GM11168 (cell line): ENCODE results near the gene ELK1.
"Not testable (repeated sequence)": the region's sequence is repeated elsewhere in the genome, so short reads cannot be mapped to it uniquely, and the experiment has no call there.

ENCODE experiments used
- in situ Hi-C: fragments of 300-500 bp; cut with MboI; formaldehyde crosslinking; loops from one replicate; pipeline ENCODE4 v1.12.0; 2022; ENCODE audit warnings: low sequenced_read_pairs; ENCODE audit not compliant: unreplicated experiment

ELK1 gene, protein sequence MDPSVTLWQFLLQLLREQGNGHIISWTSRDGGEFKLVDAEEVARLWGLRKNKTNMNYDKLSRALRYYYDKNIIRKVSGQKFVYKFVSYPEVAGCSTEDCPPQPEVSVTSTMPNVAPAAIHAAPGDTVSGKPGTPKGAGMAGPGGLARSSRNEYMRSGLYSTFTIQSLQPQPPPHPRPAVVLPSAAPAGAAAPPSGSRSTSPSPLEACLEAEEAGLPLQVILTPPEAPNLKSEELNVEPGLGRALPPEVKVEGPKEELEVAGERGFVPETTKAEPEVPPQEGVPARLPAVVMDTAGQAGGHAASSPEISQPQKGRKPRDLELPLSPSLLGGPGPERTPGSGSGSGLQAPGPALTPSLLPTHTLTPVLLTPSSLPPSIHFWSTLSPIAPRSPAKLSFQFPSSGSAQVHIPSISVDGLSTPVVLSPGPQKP

GRCh38 chrX:47650164-47651042, at the start of gene ELK1:
ELK1 (minus strand) TSS chrX:47650563; CDS start chrX:47641441, 9,122 bp downstream.
- in situ Hi-C loops, result no loop called here

- in situ Hi-C loops, result no loop called here
Measured at GRCh38 chrX:47697181-47697580, 46.8 kb upstream of the ELK1 start.

GRCh38 chrX:47690175-47690574, 39.8 kb upstream of the ELK1 start:
- in situ Hi-C loops, result no loop called here

DNA sequence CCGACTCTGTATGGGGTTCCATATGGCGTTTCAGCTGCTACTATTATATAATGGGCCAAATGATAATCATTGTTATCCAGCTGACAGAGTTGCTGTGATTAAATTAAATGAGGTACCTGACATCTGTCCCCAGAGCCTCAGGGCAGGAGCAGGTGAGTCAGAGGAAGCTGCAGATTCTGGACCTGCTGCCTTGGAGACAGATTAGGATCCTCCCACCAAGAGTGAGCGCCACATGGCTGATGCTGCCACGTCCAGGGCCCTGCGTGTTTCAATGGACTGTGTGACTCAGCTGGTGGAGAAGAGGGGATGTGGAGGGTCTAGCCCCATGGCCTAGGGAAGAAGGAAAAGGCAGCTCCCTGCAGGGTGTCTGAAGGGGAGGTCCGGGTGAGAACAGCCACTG, 36.9 kb upstream of the ELK1 start:
- in situ Hi-C loops, result no loop called here

GRCh38 chrX:47683829-47684205, 33.5 kb upstream of the ELK1 start:
- in situ Hi-C loops, result no loop called here

DNA sequence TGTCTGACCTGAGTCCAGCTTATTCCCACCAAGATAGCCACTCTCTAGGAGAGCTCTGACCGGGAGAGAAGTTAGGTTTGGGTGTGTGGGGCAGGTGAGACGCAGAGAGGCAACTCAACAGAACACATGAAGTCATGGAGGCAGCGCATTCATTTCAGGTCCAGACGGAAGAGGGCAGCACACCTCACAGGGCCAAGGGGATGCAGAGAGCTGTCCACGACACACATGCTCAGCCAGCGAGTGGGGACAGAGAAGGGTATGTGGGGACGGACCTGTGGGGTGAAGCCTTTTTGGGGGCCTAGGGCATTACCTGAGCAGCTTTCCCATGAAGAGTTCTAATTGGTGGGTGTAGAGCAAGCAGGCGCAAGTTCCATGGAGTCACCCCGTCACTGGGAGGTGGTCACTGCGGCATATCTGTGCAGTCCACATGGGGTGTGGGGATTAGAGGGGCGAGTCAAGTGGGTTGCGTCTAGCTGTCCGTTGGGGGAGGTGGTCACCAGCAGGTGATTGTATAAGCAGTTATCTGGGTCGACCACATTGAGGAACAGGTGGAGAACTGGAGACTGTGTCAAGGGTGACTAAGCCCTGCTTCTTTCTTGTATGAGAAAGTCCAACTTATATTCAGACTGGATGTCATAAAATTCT, 32.9 kb upstream of the ELK1 start:
- in situ Hi-C loops, result no loop called here

DNA sequence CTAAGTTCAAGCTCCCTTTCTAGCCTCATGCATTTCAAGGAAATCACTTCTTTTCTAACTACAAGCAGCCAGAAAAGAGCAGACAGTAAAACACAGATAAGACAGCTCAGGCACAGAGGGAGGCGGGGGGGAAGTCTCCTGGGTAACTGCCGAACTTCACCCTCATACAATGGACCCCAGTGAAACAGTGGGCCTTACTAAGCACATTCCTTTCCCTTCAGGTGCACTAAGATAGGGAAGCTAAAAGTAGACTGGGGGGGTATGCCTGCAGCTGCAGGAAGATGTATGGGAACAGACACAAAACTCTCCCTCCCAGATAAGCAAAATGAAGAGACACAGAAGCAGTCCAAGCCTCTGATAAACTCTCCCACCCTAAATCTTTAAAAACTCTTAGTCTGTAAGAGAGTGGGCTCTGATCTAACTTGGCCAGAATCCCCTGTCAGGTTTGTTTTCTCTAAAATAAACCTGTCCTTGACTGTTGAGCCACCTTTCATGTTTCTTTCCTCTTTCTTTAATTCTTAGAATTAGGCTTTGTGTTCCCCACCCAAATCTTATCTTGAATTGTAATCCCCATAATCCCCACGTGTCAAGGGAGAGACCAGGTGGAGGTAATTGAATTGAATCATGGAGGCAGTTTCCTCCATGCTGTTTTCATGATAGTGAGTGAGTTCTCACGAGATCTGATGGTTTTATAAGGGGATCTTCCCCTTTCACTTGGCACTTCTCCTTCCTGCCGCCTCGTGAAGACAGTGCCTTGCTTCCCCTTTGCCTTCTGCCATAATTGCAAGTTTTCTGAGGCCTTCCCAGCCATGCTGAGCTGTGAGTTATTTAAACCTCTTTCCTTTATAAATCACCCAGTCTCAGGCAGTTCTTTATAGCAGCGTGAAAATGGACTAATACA, 25.8 kb upstream of the ELK1 start:
- in situ Hi-C loops, result not testable (repeated sequence)

DNA sequence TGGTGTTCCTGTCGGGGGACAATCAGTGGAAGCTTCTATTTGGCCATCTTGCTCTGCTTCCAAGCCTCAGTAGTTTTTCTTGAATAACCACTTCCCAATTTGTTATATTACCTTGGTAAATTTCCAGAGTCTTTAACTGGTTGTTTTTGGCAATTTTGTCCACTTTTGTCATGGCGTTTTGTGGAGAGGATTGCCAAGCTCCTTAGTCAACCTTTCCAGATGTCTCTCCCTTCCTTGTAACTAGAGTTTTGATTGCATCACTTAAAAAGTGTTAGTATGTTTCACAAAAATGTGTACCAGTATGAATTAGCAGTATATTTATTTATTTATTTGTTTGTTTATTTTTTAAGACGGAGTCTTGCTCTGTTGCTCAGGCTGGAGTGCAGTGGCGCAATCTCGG, 24.4 kb upstream of the ELK1 start:
- in situ Hi-C loops, result no loop called here

DNA sequence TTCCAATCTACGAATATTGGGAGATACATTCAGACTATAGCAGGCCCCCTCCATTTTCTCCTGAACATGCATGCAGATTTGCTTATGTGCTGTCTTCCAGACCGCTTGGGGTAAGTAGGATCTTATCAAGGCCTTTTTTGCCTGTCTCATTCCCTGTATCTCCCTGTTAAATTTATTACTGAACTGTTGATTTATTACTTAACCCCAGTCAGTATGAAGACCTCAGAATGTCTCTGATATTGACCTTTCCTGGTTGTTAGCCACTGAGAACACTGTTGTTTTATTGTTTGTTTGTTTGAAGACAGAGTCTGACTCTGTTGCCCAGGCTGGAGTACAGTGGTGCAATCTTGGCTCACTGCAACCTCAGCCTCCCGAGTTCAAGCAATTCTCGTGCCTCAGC, 15.4 kb upstream of the ELK1 start:
- in situ Hi-C loops, result not testable (repeated sequence)

- in situ Hi-C loops, result no loop called here
Measured at GRCh38 chrX:47664737-47665136, 14.4 kb upstream of the ELK1 start.

DNA sequence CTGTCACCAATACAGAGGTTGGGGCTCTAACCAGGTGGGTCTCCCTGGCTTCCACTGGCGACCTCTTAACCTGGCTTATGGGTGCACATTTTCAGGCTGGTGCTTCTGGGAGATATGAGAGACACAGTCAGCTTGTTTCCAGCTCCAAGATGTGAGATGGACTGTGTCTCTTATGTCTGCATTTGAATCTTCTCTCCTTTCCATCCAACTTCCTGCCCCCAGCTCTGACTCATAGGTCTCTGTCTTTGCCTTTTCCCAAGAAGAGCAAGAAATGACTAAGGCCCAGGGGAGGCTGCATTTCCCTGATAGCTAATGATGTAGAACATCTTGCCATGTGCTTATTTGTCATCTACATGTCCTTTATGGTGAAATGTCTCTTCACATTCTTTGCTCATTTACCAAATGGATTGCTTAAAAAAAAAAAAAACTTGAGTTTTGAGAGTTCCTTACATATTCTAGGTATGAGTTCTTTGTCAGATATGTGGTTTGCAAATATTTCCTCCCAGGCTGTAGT, 11.8 kb upstream of the ELK1 start:
- in situ Hi-C loops, result no loop called here

GRCh38 chrX:47661539-47661938, 11.2 kb upstream of the ELK1 start:
- in situ Hi-C loops, result no loop called here

DNA sequence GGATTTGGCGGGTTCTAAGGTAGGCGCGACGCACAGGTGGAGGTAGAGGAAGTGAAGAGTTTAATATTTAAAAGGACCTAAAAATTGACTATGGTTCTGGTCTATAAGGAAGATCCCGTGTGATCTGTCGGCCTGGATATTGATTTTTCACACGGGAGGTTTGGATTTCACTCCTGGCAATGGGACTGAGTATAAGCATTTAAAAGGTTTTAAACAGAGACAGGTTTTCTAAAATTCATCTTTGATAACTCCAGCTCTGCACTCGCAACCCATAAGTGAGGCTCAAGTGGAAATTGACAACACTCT, 9.0 kb upstream of the ELK1 start:
- in situ Hi-C loops, result no loop called here

- in situ Hi-C loops, result no loop called here
Measured at GRCh38 chrX:47658684-47659420, 8.5 kb upstream of the ELK1 start, which contains the start of gene UXT. UXT (minus strand) TSS chrX:47659180; CDS start chrX:47658927, 253 bp downstream.

GRCh38 chrX:47658301-47658683, 7.9 kb upstream of the ELK1 start:
- in situ Hi-C loops, result no loop called here

- in situ Hi-C loops, result no loop called here
Measured at GRCh38 chrX:47651043-47651905, 911 bp upstream of the ELK1 start.

DNA sequence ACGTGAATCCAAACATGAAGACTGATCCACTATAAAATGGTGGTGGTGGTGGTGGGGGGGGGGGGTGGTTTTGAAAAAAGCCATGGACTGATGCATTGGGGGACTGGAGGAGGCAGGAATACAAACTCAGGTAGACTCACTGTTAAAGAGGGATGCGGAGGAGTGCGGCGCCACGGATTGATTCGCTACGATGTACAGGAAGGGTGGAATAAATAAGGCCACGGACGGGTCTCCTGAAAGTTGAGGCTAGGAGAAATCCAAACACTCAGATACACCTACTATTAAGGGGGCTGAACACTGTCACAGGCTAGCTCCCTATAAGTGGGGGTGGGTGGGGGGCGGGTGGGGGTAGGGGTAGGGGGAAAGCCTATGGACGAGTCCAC, 591 bp downstream of the ELK1 start:
- in situ Hi-C loops, result no loop called here

GRCh38 chrX:47649271-47649670, 1.1 kb downstream of the ELK1 start:
- in situ Hi-C loops, result no loop called here
